ENCODE data around the gene WDR46.
"Not testable (repeated sequence)": the region's sequence is repeated elsewhere in the genome, so short reads cannot be mapped to it uniquely, and the experiment has no call there.

WDR46 gene

DNA sequence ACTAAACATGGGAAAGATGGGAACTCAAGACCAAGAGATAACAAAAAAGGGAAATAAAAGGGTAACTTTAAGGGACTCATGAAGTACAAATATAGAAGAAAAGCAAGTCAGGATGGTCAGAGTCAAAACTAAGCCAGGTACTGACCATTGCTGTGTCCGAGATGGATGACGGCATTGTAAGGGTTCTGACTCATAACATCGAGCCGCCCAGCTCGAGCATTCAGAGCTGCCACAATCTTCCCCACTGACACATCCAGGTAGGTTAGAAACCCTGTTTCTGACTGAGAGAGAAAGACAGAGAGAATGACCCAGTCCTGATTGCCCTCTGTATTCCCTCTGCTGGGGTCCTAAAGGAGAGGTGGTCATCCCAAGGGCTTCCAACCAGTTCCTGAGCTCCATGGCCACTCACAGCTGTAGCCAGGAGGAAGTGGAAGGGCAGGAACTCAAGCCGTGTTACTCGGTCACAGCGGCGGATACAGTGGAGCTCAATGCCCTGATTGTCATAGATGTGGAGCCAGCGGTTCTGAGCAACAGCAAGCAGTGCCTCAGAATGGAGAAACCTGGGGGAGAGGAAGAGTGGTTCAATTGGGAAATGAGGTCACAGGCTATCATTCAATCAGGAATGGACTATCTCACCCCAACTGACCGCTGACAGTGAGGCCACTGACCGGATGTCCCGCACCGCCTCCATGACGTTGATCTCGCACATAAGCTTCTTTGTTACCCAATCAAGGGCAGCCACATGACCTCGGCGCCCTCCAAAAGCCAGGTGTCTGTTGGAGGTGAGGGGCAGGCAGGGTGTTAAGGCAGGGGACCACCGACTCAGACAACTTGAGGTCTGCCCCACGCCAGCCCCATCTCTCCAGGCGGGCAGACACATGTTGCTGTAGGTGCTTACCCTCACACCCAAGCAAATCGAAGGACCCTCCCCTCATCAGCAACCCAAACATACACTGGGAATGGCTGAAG, 1.8 kb downstream of the WDR46 start:
- DNase-seq, result no peak
- TF ChIP-seq GATA1 (IDR thresholded peaks at IDR 0.05; ENCODE audit: low read depth, low read length), result no peak
- TF ChIP-seq POLR2A (IDR thresholded peaks at IDR 0.05; ENCODE audit: low read length), result no peak

DNA sequence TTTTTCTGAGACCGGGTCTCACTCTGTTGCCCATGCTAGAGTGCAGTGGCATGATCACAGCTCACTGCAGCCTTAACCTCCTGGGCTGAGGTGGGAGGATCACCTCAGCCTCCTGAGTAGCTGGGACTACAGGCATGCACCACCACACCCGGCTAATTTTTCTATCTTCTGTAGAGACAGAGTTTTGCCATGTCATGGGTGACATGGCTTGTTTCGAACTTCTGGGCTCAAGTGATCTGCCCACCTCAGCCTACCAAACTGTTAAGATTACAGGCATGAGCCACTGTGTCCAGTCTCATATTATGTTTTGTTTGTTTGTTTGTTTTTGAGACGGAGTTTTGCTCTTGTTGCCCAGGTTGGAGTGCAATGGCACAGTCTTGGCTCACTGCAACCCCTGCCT, 3.8 kb downstream of the WDR46 start:
- peak; percentile 71 for DNase-seq

DNA sequence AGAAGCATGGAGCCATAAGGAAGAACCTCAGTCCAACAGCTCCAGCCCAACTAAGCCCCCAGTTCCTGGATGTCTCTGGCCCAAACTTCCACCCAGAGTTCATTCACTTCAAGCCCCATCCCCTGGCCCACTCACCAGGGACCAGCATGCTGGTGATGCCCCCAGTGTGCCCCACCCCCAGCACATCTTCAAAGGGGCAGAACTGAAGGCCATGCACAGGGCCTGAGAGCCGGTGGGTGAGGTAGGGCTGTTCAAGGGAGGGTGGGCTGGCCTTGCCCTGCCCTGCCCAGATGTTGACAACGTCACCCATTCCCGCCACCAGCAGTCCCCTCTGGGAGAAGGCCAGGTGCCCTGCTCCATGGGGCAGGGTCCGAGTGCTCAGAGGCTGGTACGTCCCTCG, 8.5 kb downstream of the WDR46 start:
- no peak for TF ChIP-seq POLR2A (IDR thresholded peaks at IDR 0.05; ENCODE audit: low read length)
- DNase-seq, result no peak

DNA sequence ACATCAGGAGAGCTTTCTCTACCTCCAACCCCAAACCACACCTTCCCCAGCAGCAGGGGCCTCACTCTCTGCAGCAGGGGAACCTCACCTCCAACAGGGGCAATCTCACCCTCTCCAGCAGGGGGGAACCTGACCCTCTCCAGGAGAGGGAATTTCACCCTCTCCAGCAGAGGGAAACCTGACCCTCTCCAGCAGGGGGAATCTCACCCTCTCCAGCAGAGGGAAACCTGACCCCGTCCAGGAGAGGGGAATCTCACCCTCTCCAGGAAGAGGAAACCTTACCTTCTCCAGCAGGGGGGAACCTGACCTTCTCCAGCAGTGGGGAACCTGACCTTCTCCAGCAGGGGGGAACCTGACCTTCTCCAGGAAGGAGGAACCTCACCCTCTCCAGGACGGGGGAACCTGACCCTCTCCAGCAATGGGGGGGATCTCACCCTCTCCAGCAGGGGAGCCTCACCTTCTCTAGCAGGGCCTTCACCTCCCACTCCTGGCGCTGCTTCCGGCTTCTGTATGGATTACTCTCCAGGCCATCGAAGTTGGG, 9.0 kb downstream of the WDR46 start:
- DNase-seq, result peak; percentile 42 to 51
- TF ChIP-seq GATA1 (IDR thresholded peaks at IDR 0.05; ENCODE audit: low read depth, low read length), result no peak
- no peak for TF ChIP-seq POLR2A (IDR thresholded peaks at IDR 0.05; ENCODE audit: low read length)

DNA sequence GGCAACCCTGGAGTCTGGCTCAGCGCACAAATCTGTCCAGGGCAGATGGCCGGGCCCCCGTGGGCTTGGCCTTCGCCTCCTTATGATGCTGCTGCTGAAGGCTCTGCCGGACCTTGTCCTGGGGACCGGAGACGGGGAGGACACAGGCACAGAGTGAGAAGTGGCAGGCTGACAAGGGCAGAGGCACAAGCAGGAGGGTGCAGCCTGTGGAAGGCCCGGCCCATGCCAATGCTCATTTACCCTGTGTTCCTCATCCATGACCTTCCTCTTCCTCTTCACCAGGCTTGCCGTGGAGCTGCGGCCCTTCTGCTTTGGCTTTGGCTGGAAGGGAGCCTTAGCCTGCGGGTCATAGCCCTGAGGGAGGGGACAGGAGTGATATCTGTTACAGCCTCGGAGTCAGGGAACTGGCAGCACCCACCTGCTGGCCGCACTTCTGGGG, 9.8 kb downstream of the WDR46 start:
- no peak for TF ChIP-seq POLR2A (IDR thresholded peaks at IDR 0.05; ENCODE audit: low read length)
- TF ChIP-seq GATA1 (IDR thresholded peaks at IDR 0.05; ENCODE audit: low read depth, low read length), result no peak
- no peak for DNase-seq

DNA sequence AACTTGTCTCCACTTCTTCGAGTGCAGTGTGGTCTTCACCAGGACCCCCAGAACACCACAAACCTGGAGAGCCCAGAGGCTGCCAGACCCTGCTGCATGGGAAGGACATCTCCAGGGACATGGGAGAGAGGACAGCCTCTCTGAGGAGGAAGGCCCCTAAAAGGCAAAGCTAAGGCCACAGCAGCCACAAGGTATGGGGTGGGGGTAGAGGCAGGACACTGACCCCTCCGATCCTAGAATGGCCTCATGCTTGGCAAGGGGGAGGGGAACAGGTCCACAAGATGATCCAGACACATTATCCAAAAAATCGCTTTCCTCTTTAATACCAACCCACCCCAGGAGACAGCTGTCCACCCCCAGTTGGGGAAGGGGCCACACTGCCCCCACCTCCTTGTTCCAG, 10.2 kb downstream of the WDR46 start:
- DNase-seq, result no peak

DNA sequence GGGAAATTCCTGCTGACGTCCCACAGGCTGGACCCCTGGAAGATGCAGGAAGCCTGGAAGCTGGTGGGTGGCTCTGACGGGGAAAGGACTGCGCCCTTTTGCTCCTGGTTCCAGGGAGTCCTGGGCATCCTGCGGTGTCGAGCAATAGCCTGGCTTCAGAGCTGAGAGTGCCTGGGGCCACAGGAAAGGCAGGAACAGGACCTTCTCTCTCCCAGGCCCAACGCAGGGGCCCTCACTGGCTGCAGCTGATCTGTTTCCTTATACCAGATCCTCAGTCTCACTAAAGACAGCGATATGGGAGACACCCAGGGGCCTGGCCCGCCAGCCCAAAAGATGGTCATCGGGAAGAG, 10.7 kb downstream of the WDR46 start:
- TF ChIP-seq GATA1 (IDR thresholded peaks at IDR 0.05; ENCODE audit: low read depth, low read length), result no peak
- TF ChIP-seq POLR2A (IDR thresholded peaks at IDR 0.05; ENCODE audit: low read length), result peak; percentile 30
- no peak for DNase-seq

More for the DNA sequence above, 10.2 kb downstream of the WDR46 start:
- TF ChIP-seq GATA1 (IDR thresholded peaks at IDR 0.05; ENCODE audit: low read depth, low read length) (no peak), POLR2A (IDR thresholded peaks at IDR 0.05; ENCODE audit: low read length) (peak; percentile 1)

DNA sequence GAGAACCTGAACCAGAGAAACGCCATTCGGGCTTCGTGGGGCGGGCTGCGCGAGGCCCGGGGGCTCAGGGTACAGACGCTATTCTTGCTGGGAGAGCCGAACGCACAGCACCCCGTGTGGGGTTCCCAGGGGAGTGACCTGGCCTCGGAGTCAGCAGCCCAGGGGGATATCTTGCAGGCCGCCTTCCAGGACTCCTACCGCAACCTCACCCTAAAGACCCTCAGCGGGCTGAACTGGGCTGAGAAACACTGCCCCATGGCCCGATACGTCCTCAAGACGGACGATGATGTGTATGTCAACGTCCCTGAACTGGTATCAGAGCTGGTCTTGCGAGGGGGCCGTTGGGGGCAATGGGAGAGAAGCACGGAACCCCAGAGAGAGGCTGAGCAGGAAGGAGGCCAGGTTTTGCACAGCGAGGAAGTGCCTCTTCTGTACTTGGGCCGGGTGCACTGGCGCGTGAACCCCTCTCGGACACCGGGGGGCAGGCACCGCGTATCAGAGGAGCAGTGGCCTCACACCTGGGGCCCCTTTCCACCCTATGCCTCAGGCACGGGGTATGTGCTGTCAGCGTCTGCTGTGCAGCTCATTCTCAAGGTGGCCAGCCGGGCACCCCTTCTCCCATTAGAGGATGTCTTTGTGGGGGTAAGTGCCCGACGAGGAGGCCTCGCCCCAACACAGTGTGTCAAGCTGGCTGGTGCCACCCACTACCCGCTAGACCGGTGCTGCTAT, 11.2 kb downstream of the WDR46 start:
- DNase-seq, result no peak
- TF ChIP-seq GATA1 (IDR thresholded peaks at IDR 0.05; ENCODE audit: low read depth, low read length) (no peak), POLR2A (IDR thresholded peaks at IDR 0.05; ENCODE audit: low read length) (no peak)

DNA sequence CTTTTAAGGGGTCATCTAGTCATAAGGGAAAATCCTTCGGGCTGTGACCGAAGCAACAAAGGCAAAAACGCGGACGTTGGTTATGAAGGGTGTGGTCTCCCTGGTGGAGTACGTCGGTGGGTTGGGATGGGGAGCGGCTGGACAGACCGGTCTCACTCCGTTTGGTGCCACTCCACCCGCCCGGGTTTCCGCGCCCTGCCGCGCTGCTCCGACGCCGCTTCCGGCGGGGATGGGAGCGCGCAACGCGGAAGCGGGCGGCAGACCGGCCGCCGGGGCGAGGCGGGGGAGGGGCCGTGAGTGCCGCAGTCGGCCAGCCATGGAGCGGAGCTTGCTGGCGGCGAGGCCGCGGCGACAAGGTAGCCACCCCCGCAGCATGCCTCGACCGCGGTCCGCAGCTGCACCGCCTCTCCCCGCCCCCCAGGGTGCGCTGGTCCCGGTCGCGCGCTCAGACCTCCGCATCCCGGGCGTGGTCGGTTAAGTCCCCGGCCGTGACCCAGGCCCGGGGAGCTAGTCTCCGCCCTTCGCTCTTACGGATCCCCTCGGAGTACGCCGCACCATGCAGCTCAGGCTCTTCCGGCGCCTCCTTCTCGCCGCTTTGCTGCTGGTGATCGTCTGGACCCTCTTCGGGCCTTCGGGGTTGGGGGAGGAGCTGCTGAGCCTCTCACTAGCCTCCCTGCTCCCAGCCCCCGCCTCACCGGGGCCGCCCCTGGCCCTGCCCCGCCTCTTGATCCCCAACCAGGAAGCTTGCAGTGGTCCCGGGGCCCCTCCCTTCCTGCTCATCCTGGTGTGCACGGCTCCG, 12.0 kb downstream of the WDR46 start, which contains the start of gene B3GALT4:
Gene B3GALT4 (plus strand): TSS at position 260 of the 799 bp plus-strand sequence. CDS start 297 bp downstream, at position 557.
- no peak for TF ChIP-seq GATA1 (IDR thresholded peaks at IDR 0.05; ENCODE audit: low read depth, low read length)
- TF ChIP-seq POLR2A (IDR thresholded peaks at IDR 0.05; ENCODE audit: low read length), result peak; percentile 69
- DNase-seq, result peak; percentile 89 to 92

DNA sequence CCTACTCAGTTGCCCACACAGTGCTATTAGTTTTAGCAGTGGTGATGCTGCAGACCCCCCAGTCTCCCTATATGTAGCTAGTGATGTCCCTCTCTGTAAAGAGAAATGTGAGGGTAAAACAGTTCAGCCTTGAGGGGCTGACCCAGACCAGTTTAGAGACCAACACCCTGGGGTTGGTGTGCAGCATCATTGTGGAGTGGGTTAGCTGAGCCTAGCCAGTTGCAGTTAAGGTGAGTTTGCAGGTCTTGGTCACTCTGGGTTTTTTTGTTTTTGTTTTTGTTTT, 12.5 kb downstream of the WDR46 start:
- no peak for TF ChIP-seq GATA1 (IDR thresholded peaks at IDR 0.05; ENCODE audit: low read depth, low read length)
- no peak for TF ChIP-seq POLR2A (IDR thresholded peaks at IDR 0.05; ENCODE audit: low read length)
- DNase-seq, result no peak

DNA sequence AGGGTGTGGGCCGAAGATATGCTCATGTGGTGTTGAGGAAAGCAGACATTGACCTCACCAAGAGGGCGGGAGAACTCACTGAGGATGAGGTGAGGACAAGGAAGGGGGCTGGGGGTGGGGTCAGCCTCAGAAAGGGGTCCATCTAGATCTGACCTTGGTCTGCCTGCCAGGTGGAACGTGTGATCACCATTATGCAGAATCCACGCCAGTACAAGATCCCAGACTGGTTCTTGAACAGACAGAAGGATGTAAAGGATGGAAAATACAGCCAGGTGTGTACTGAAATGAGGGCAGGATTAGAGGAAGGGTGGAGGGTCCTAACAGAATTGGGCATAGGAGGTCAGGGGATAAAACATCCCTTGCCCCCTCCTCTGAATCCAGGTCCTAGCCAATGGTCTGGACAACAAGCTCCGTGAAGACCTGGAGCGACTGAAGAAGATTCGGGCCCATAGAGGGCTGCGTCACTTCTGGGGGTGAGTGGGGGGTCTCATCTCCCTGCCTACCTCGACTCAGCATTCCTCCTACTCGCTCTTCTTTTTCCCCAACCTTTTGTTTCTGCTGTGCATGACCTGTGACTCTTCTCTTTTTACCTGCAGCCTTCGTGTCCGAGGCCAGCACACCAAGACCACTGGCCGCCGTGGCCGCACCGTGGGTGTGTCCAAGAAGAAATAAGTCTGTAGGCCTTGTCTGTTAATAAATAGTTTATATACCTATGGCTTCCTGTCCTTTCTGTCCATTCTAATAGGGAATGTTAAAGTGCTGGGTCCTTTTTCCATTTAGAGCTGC, 13.1 kb downstream of the WDR46 start:
- not testable (repeated sequence) for DNase-seq

DNA sequence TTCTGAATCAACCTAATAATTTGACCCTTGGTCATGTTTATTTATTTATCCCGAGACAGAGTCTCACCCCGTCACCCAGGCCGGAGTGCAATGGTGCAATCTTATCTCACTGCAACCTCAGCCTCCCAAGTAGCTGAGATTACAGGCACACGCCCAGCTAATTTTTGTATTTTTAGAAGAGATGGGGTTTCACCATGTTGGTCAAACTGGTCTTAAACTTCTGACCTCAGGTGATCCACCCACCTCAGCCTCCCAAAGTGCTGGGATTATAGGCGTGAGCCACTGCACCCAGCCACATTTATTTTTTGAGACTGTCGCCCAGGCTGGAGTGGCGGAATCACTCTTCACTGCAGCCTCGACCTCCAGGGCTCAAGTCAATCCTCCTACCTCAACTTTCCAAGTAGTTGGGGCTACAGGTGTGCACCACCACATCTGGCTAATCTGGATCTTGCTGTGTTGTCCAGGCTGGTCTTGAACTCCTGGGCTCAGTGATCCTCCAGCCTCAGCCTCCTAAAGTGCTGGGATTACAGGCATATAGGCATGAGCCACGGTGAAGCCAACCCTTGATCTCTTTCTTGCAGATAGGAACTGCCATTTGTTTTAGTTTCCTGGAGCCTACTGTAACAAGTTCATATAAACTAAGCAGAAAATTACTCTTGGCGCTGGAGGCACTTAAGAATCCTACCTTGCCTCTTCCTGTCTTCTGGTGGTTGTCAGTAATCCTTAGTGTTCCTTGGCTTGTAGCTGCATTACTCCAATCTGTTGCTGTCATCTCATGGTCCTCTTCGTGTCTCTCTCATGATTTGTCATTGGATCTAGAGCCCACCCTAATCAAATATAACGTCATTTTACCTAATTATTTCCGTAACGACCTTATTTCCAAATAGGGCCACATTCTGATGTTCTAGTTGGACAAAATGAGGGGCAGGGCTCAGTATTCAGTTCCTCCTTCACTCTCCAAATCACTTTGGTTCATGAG, 14.8 kb downstream of the WDR46 start:
- TF ChIP-seq GATA1 (IDR thresholded peaks at IDR 0.05; ENCODE audit: low read depth, low read length) (no peak), POLR2A (IDR thresholded peaks at IDR 0.05; ENCODE audit: low read length) (peak; percentile 42)
- DNase-seq, result no peak
